HepG2 (cell line): ENCODE results near the gene ZFPM1. TPM values are rescaled to one million over a fixed set of nuclear protein-coding genes. Genes with fewer than 3 reads are reported as not detected.

Experiments used
- ATAC-seq: fragments of 200-7000 bp; cut with Tn5 transposase; 3 replicates; pipeline ENCODE4 v1.9.1; 2020; ENCODE audit warnings: mild to moderate bottlenecking, moderate library complexity
- BruUV-seq: library from RNA; stranded (reverse); fragments of 400-500 nt; replicated peaks from 2 replicates; lab custom pipeline; 2021; lab: Mats Ljungman, UMichigan
- CTCF ChIA-PET: fragments of 300-600 bp; formaldehyde crosslinking; extraction: SDS; loops from one replicate; lab custom pipeline; 2021; ENCODE audit warnings: low total read pairs, inconsistent platforms, low intra/inter-chr PET ratio; lab: Yijun Ruan, JAX
- POLR2A ChIA-PET: fragments of 350-600 bp; sonication (Branson Sonifier 250); formaldehyde crosslinking; loops from one replicate; lab custom pipeline; 2020; ENCODE audit warnings: antibody characterized with exemption, inconsistent platforms; lab: Yijun Ruan, JAX
- DNase-seq: peaks from one replicate; pipeline ENCODE4 v3.0.0-alpha.2; 2015; ENCODE audit warnings: low spot score
- FAIRE-seq: peaks from 3 replicates; lab custom pipeline; 2011; peaks lifted over from hg19 to GRCh38; lab: Jason Lieb, UNC
- H2AFZ ChIP-seq: one replicate; pipeline ENCODE4 v1.6.1; 2011; ENCODE audit warnings: low read length, inconsistent platforms
- H3K27ac ChIP-seq: fragments of 300-600 bp; 3 replicates; pipeline ENCODE4 v1.8.0; 2011; ENCODE audit warnings: mixed run types, mild to moderate bottlenecking, mixed read lengths, low read length, inconsistent platforms; ENCODE audit not compliant: insufficient read depth; ENCODE audit errors: extremely low read length
- H3K27me3 ChIP-seq, 2 experiments: fragments of 200-600 bp in 1 of 2; 2 replicates in 1 of 2; 3 replicates in 1 of 2; pipeline versions ENCODE4 v1.6.0 to v1.8.0; 2011; ENCODE audit warnings: low read length in 2 of 2, mild to moderate bottlenecking in 2 of 2, moderate library complexity in 2 of 2, inconsistent platforms in 1 of 2; ENCODE audit not compliant: insufficient read depth in 2 of 2, control insufficient read depth in 1 of 2
- H3K36me3 ChIP-seq, 2 experiments: fragments of 200-600 bp in 1 of 2; replicated peaks in 1 of 2; 2 replicates in 1 of 2; 3 replicates in 1 of 2; pipeline versions ENCODE4 v1.5.1 to v1.8.0; 2011; ENCODE audit warnings: low read length in 2 of 2, inconsistent platforms in 1 of 2; ENCODE audit not compliant: insufficient read depth in 2 of 2, control insufficient read depth in 1 of 2
- H3K4me1 ChIP-seq: 2 replicates; pipeline ENCODE4 v1.5.1; 2012; ENCODE audit warnings: low read length, inconsistent platforms; ENCODE audit not compliant: insufficient read depth
- H3K4me2 ChIP-seq: 2 replicates; pipeline ENCODE4 v1.6.0; 2011; ENCODE audit warnings: low read depth, low read length, inconsistent platforms
- H3K4me3 ChIP-seq, 3 experiments: fragments of 200-600 bp in 1 of 3; sonication (generic), shearing (Covaris generic) in 1 of 3; replicated peaks in 1 of 3; 2 replicates each; pipeline ENCODE4 v1.5.1; 2011 to 2016; ENCODE audit warnings: low read length in 3 of 3, inconsistent platforms in 2 of 3, low read depth in 2 of 3, mild to moderate bottlenecking in 2 of 3, control low read depth in 1 of 3, mixed read lengths in 1 of 3; ENCODE audit not compliant: insufficient read depth in 1 of 3
- H3K79me2 ChIP-seq: one replicate; pipeline ENCODE4 v1.6.1; 2011; ENCODE audit warnings: low read length, inconsistent platforms; ENCODE audit not compliant: insufficient read depth
- H3K9ac ChIP-seq: 2 replicates; pipeline ENCODE4 v1.6.0; 2011; ENCODE audit warnings: mild to moderate bottlenecking, low read depth, low read length, inconsistent platforms; ENCODE audit not compliant: insufficient read depth
- H3K9me3 ChIP-seq: 2 replicates; pipeline ENCODE4 v1.5.1; 2012; ENCODE audit warnings: mild to moderate bottlenecking, low read length
- H4K20me1 ChIP-seq: 2 replicates; pipeline ENCODE4 v1.6.0; 2011; ENCODE audit warnings: inconsistent platforms, mild to moderate bottlenecking, low read length, moderate library complexity; ENCODE audit not compliant: insufficient read depth
- HINFP ChIP-seq: sonication (generic); formaldehyde crosslinking; IDR thresholded peaks from 2 replicates; pipeline ENCODE4 v1.4.0; 2020; ENCODE audit warnings: low read depth, mild to moderate bottlenecking, missing genetic modification reagents
- MTA1 ChIP-seq: sonication (generic); formaldehyde crosslinking; IDR thresholded peaks from 2 replicates; pipeline ENCODE4 v1.4.0; 2020; ENCODE audit warnings: missing genetic modification reagents, mild to moderate bottlenecking, borderline replicate concordance
- NR2C2 ChIP-seq: sonication (generic); formaldehyde crosslinking; IDR thresholded peaks from 2 replicates; pipeline ENCODE4 v1.4.0; 2020; ENCODE audit warnings: missing genetic modification reagents, mild to moderate bottlenecking, moderate library complexity, borderline replicate concordance
- PAXIP1 ChIP-seq: sonication (generic); formaldehyde crosslinking; conservative IDR thresholded peaks from 2 replicates; pipeline ENCODE4 v1.4.0; 2020; ENCODE audit warnings: mild to moderate bottlenecking, missing genetic modification reagents, moderate library complexity
- SPEN ChIP-seq: sonication (generic); formaldehyde crosslinking; IDR thresholded peaks from 2 replicates; pipeline ENCODE4 v1.5.1; 2020; ENCODE audit warnings: low read depth, mild to moderate bottlenecking, missing genetic modification reagents
- ZBTB20 ChIP-seq: sonication (generic); formaldehyde crosslinking; IDR thresholded peaks from 2 replicates; pipeline ENCODE4 v1.8.1; 2023; ENCODE audit warnings: missing genetic modification reagents, low read depth, mild to moderate bottlenecking, borderline replicate concordance
- ZFP62 ChIP-seq: sonication (generic); formaldehyde crosslinking; IDR thresholded peaks from 2 replicates; pipeline ENCODE4 v1.4.0; 2020; ENCODE audit warnings: missing genetic modification reagents
- ZFX ChIP-seq: sonication (generic); formaldehyde crosslinking; IDR thresholded peaks from 2 replicates; pipeline ENCODE4 v1.4.0; 2020; ENCODE audit warnings: mild to moderate bottlenecking, low read depth, missing genetic modification reagents, moderate library complexity
- ZHX1 ChIP-seq: sonication (generic); formaldehyde crosslinking; IDR thresholded peaks from 2 replicates; pipeline ENCODE4 v1.8.1; 2022; ENCODE audit warnings: low read depth, mild to moderate bottlenecking, missing genetic modification reagents
- ZNF460 ChIP-seq: sonication (generic); formaldehyde crosslinking; IDR thresholded peaks from 2 replicates; pipeline ENCODE4 v1.5.1; 2020; ENCODE audit warnings: missing genetic modification reagents, mild to moderate bottlenecking, borderline replicate concordance
- ZNF678 ChIP-seq: sonication (generic); formaldehyde crosslinking; IDR thresholded peaks from 2 replicates; pipeline ENCODE4 v1.4.0; 2020; ENCODE audit warnings: mild to moderate bottlenecking, missing genetic modification reagents
- WGBS: methylation state at CpG from one replicate; pipeline ENCODE4 v1.1.6; 2017; ENCODE audit warnings: low lambda C conversion rate; 5-methylcytosine and 5-hydroxymethylcytosine counted together
- in situ Hi-C: cut with HindIII; loops from 2 replicates; pipeline ENCODE4 v1.10.0; 2017; ENCODE audit warnings: low pct_unique_long_range_greater_than_20kb; ENCODE audit not compliant: extremely low pct_ligation_motif_present
- intact Hi-C: fragments of 100-400 bp; cut with micrococcal nuclease; formaldehyde crosslinking; loops from one replicate; pipeline ENCODE4 v1.10.0; 2022; ENCODE audit not compliant: unreplicated experiment
- polyA plus RNA-seq, 8 experiments: library from polyadenylated mRNA; depleted of rRNA in 3 of 8; stranded (reverse) in 7 of 8; unstranded in 1 of 8; fragments of >200 nt; fragmentation: Illumina TruSeq in 4 of 8; extraction: Trizol in 4 of 8; gene quantifications; 2 replicates each; pipeline versions ENCODE4 v1.2.1 to v1.2.3, GENCODE V29; 2011 to 2016; ENCODE audit warnings: low read depth in 4 of 8, missing spikeins in 1 of 8, mixed read lengths in 1 of 8; ENCODE audit not compliant: insufficient read depth in 1 of 8
- total RNA-seq, 5 experiments: library from RNA; depleted of rRNA; stranded (reverse); fragments of >200 nt; fragmentation: Illumina TruSeq; extraction: Trizol; gene quantifications; 2 replicates each; pipeline ENCODE4 v1.2.3, GENCODE V29; 2016; ENCODE audit warnings: low read depth in 1 of 5

The ZFPM1 gene
- total and polyA plus RNA-seq, 2 of the 13 experiments (the other 11 are each of a cell fraction or from before 2014, with no cell fraction given): 1.3 to 3.8 TPM

GRCh38 chr16:88498576-88499208 lies 45.6 kb downstream of the ZFPM1 start:
- no peak for ATAC-seq
- WGBS: 82% methylated on average over 16 of the region's 27 CpGs
- POLR2A ChIA-PET: interaction anchor here (1.4 kb wide), 1 partner anchor 10 kb away, joined by 5 read pairs; no protein-coding TSS in a partner anchor
- no peak for TF ChIP-seq ZFP62 (CRISPR knock-in tag)
- TF ChIP-seq ZFX (CRISPR knock-in tag): peak; percentile 54
- TF ChIP-seq ZNF460: no peak
- no peak for TF ChIP-seq ZBTB20
- peak; percentile 51; the same call in 1 of the 2 replicates for TF ChIP-seq SPEN (CRISPR knock-in tag)
- no peak; the same call in 1 of the 2 replicates for TF ChIP-seq PAXIP1 (CRISPR knock-in tag)
- TF ChIP-seq ZHX1 (CRISPR knock-in tag): 0 out of 2 replicates have a peak, but pooled peaks have one; percentile 20
- TF ChIP-seq ZNF678 (CRISPR knock-in tag): no peak
- 0 out of 2 replicates have a peak, but pooled peaks have one; percentile 40 for TF ChIP-seq MTA1 (CRISPR knock-in tag)
- TF ChIP-seq HINFP (CRISPR knock-in tag): 0 out of 2 replicates have a peak, but pooled peaks have one; percentile 22
- TF ChIP-seq NR2C2: peak; percentile 90

More at GRCh38 chr16:88498576-88499208, 45.6 kb downstream of the ZFPM1 start:
- H3K36me3 ChIP-seq: peaks cover 3 to 9% of the 10 kb centered on the region in 2 experiments; a peak in 3 of 5 replicates
- no TSS peak for BruUV-seq
- CTCF ChIA-PET: no interaction called here
- no peaks in the 10 kb centered on the region for H3K27me3 ChIP-seq
- no peak overlapping the region for H3K4me3 ChIP-seq
- no peak overlapping the region for H3K4me2 ChIP-seq
- H3K9me3 ChIP-seq: no peaks in the 10 kb centered on the region
- intact Hi-C loops (no loop called here), in situ Hi-C loops (no loop called here)
- no peak overlapping the region for H2AFZ ChIP-seq
- no peaks in the 10 kb centered on the region for H3K79me2 ChIP-seq
- H3K9ac ChIP-seq: no peak overlapping the region
- DNase-seq: no peak
- 0 out of 2 replicates have a peak, but pooled peaks cover 3% of the 10 kb centered on the region for H4K20me1 ChIP-seq
- peak overlapping the region; percentile 7 for H3K27ac ChIP-seq
- H3K4me1 ChIP-seq: peaks cover 42% of the 10 kb centered on the region
- FAIRE-seq: no peak
